Vagina (tissue), 2 donors: ENCODE data around the gene USP8. TPM values are rescaled to one million over a fixed set of nuclear protein-coding genes. Genes with fewer than 3 reads are reported as not detected.

Source experiments
- DNase-seq, 2 donors: peaks; one replicate each; pipeline ENCODE4 v3.0.0-alpha.2; 2017; ENCODE audit errors: extremely low spot score in 2 of 2
- H3K27ac ChIP-seq: fragments of 200-600 bp; sonication (generic); one replicate; pipeline ENCODE4 v1.5.1; 2019
- H3K27me3 ChIP-seq: fragments of 200-600 bp; sonication (generic); one replicate; pipeline ENCODE4 v1.5.1; 2019
- H3K36me3 ChIP-seq, 2 donors: fragments of 200-600 bp; sonication (generic); one replicate each; pipeline ENCODE4 v1.5.1; 2017 to 2019
- H3K4me1 ChIP-seq: fragments of 200-600 bp; sonication (generic); one replicate; pipeline ENCODE4 v1.5.1; 2019
- H3K4me3 ChIP-seq, 2 donors: fragments of 200-600 bp; sonication (generic); 1 replicate in 1 of 2; 2 replicates in 1 of 2; pipeline ENCODE4 v1.5.1; 2016 to 2019
- H3K9me3 ChIP-seq: fragments of 200-600 bp; sonication (generic); one replicate; pipeline ENCODE4 v1.5.1; 2019
- POLR2A ChIP-seq, 2 donors: fragments of 450-650 bp; IDR thresholded peaks; one replicate each; pipeline ENCODE4 v1.6.1; 2017; ENCODE audit warnings: antibody characterized with exemption in 2 of 2, mild to moderate bottlenecking in 2 of 2, moderate library complexity in 2 of 2
- POLR2AphosphoS5 ChIP-seq, 2 donors: sonication (generic); formaldehyde crosslinking; IDR thresholded peaks; one replicate each; pipeline ENCODE4 v1.9.0; 2017; ENCODE audit warnings: antibody characterized with exemption in 2 of 2, mild to moderate bottlenecking in 2 of 2, low read depth in 1 of 2; ENCODE audit not compliant: insufficient read depth in 1 of 2
- intact Hi-C: fragments of 100-400 bp; cut with DNase I; formaldehyde crosslinking; loops from one replicate; pipeline ENCODE4 v1.15.1; 2023
- total RNA-seq: library from RNA; depleted of rRNA; stranded (reverse); fragments of >200 nt; gene quantifications from one replicate; pipeline ENCODE4 v1.2.3, GENCODE V29; 2016
- TF ChIP-seq, protein P1 (sequence below), 3 experiments: fragments of 450-650 bp in 2 of 3; fragments of 200-600 bp in 1 of 3; sonication (generic) in 1 of 3; IDR thresholded peaks; one replicate each; pipeline ENCODE4 v1.5.1; 2017 to 2019; ENCODE audit warnings: antibody characterized with exemption in 3 of 3, mild to moderate bottlenecking in 2 of 3, moderate library complexity in 2 of 3

The USP8 gene
- total RNA-seq, 1 donor from 2014 or later, result 33.9 TPM

DNA sequence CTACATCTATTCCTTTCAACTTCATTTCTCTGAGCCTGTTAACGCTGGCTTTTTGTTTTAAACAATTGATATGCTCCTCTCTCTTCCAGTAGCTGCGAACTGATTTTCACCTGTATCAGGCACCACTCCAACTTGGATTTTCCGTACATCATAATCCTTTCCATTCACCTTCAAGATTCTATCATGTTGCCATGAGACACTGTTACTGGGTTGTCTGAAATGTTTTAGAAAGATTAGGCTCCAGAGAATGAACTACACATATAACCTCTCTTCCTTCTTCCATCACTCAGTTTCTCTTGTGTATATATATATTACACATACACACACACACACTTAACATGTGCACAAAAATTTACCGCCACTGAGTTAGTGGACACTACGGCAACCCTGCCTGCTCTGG lies 122.4 kb downstream of the USP8 start, which contains the start of gene USP50:
Gene USP50 (minus strand): TSS at position 101 of the 400 bp plus-strand sequence. CDS start 141 bp downstream, outside the sequence.
- Histone ChIP-seq H3K9me3 (no peaks in the 10 kb centered on the region), H3K4me1 (no peaks in the 10 kb centered on the region), H3K27me3 (no peaks in the 10 kb centered on the region), H3K27ac (no peak within 1 kb of the TSS), H3K36me3 (no peaks in the 10 kb centered on the region), H3K4me3 (no peak within 1 kb of the TSS)
- no peak for TF ChIP-seq POLR2AphosphoS5 (IDR thresholded peaks at IDR 0.05; ENCODE audit: insufficient read depth in 1 of 2, low read depth in 1 of 2)
- TF ChIP-seq, protein P1, sequence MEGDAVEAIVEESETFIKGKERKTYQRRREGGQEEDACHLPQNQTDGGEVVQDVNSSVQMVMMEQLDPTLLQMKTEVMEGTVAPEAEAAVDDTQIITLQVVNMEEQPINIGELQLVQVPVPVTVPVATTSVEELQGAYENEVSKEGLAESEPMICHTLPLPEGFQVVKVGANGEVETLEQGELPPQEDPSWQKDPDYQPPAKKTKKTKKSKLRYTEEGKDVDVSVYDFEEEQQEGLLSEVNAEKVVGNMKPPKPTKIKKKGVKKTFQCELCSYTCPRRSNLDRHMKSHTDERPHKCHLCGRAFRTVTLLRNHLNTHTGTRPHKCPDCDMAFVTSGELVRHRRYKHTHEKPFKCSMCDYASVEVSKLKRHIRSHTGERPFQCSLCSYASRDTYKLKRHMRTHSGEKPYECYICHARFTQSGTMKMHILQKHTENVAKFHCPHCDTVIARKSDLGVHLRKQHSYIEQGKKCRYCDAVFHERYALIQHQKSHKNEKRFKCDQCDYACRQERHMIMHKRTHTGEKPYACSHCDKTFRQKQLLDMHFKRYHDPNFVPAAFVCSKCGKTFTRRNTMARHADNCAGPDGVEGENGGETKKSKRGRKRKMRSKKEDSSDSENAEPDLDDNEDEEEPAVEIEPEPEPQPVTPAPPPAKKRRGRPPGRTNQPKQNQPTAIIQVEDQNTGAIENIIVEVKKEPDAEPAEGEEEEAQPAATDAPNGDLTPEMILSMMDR (IDR thresholded peaks at IDR 0.05), result no peak
- no peak for TF ChIP-seq POLR2A (IDR thresholded peaks at IDR 0.05)
- intact Hi-C loops, result no loop called here
- no peak for DNase-seq

DNA sequence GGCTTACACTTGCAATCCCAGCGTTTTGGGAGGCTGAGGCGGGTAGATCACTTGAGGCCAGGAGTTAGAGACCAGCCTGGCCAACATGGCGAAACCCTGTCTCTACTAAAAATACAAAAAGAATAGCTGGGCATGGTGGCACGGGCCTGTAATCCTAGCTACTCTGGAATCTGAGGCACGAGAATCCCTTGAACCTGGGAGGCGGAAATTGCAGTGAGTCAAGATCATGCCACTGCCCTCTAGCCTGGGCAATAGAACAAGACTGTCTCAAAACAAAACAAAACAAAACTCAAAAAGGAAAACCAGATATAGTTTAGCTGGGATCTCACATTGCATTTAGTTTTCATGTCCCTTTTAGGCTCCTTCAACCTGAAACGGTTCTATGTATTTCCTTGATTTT lies 125.1 kb downstream of the USP8 start:
- Histone ChIP-seq H3K9me3 (no peaks in the 10 kb centered on the region), H3K4me1 (no peaks in the 10 kb centered on the region), H3K4me3 (no peak overlapping the region), H3K27me3 (no peaks in the 10 kb centered on the region), H3K27ac (no peak overlapping the region), H3K36me3 (no peaks in the 10 kb centered on the region)
- DNase-seq, result no peak
- no peak for TF ChIP-seq POLR2AphosphoS5 (IDR thresholded peaks at IDR 0.05; ENCODE audit: insufficient read depth in 1 of 2, low read depth in 1 of 2)
- no peak for TF ChIP-seq POLR2A (IDR thresholded peaks at IDR 0.05)
- TF ChIP-seq, protein P1 (IDR thresholded peaks at IDR 0.05), result no peak
- intact Hi-C loops, result no loop called here

DNA sequence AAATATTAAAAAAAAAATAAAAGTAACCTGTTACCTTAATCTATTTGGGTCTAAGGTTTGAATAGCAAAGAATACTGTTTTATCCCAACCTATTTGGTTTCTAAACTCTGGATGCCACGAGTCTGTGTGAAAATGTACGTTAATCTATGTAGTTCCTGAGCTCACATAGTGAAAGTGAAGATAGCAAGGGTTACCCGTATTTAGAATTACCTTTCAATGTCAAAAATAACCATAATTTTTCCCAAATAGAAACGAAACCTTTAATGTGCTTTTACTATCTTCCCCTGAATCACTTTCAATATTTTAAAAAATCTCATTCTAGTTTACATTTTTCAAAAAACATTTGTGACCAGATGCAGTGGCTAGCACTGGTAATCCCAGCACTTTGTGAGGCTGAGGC lies 128.0 kb downstream of the USP8 start:
- H3K27ac ChIP-seq, result no peak overlapping the region
- DNase-seq, result no peak
- no peaks in the 10 kb centered on the region for H3K4me1 ChIP-seq
- H3K9me3 ChIP-seq, result no peaks in the 10 kb centered on the region
- no peaks in the 10 kb centered on the region for H3K36me3 ChIP-seq
- TF ChIP-seq POLR2AphosphoS5 (IDR thresholded peaks at IDR 0.05; ENCODE audit: insufficient read depth in 1 of 2, low read depth in 1 of 2), result no peak
- TF ChIP-seq, protein P1 (IDR thresholded peaks at IDR 0.05), result no peak
- TF ChIP-seq POLR2A (IDR thresholded peaks at IDR 0.05), result no peak
- intact Hi-C loops, result no loop called here
- no peak overlapping the region for H3K4me3 ChIP-seq
- H3K27me3 ChIP-seq, result no peaks in the 10 kb centered on the region

DNA sequence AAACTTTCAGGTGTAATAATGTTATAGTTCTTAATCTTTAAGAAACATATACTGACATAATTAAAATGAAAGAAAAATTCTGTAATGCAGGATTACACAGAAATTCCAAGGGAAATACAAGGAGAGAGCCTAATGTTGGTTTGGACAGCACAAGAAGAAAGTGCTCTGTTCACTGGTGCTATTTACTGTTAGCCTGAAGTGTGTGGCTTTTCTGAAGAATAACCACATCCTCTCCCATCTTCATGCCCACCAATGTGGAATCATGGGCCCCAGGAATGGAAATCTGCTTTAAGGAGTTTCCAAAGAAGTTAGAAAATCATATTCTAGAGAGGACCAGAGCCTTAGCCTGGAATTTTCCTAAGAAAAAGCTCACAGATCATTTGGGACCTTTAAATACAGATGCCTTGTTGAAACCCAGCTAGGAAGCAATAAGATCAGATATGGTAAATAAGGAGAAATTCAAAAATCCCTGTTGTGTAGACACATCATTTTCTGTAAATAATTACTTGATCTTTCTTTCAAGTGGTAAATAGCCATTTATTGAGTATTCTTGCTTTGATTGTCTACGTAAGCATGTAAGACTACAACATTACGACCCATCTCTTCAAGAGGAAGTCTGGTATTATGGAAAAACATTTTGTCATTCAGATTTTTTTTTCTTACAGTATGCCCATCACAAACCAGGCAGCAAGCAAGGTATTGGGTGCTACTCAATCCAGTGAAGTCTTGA lies 132.6 kb downstream of the USP8 start:
- Histone ChIP-seq H3K9me3 (no peaks in the 10 kb centered on the region), H3K27ac (no peak overlapping the region), H3K36me3 (peaks cover 0 to 9% of the 10 kb centered on the region in 2 donors), H3K4me1 (no peaks in the 10 kb centered on the region), H3K4me3 (no peak overlapping the region), H3K27me3 (no peaks in the 10 kb centered on the region)
- intact Hi-C loops, result no loop called here
- TF ChIP-seq, protein P1 (IDR thresholded peaks at IDR 0.05), result no peak
- TF ChIP-seq POLR2AphosphoS5 (IDR thresholded peaks at IDR 0.05; ENCODE audit: insufficient read depth in 1 of 2, low read depth in 1 of 2) (no peak), POLR2A (IDR thresholded peaks at IDR 0.05) (no peak)
- no peak for DNase-seq

DNA sequence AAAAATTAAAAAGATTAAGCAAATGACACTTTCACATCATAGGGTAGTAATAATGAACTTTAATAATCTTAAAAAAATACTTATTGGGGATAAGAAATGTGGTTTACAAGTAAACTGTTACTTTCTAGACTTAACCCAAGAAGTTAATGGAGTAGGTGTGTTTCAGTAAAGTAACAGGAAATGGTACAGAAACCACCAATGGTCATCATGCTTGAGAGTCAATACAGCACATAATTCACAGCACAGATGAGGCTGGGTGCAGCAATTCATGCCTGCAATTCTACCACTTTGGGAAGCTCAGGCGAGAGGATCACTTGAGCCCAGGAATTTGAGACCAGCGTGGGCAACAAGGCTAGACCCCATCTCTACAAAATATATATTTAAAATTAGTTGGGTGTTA lies 133.8 kb downstream of the USP8 start:
- H3K9me3 ChIP-seq, result no peaks in the 10 kb centered on the region
- no peak overlapping the region for H3K4me3 ChIP-seq
- peaks cover 0 to 10% of the 10 kb centered on the region in 2 donors for H3K36me3 ChIP-seq
- no peaks in the 10 kb centered on the region for H3K4me1 ChIP-seq
- H3K27me3 ChIP-seq, result no peaks in the 10 kb centered on the region
- H3K27ac ChIP-seq, result no peak overlapping the region
- intact Hi-C loops, result no loop called here
- DNase-seq, result no peak
- TF ChIP-seq POLR2AphosphoS5 (IDR thresholded peaks at IDR 0.05; ENCODE audit: insufficient read depth in 1 of 2, low read depth in 1 of 2) (no peak), POLR2A (IDR thresholded peaks at IDR 0.05) (no peak)
- TF ChIP-seq, protein P1 (IDR thresholded peaks at IDR 0.05), result no peak
